NCI-H1436 (cell line): Measurements from ENCODE around the gene RIPK4.
"Not testable (repeated sequence)": the region's sequence is repeated elsewhere in the genome, so short reads cannot be mapped to it uniquely, and the experiment has no call there.

Experiments
- DNase-seq: peaks from one replicate; lab custom pipeline; 2025; lab: John Stamatoyannopoulos, UW

Gene RIPK4

GRCh38 chr21:41737651-41738324 is 29.1 kb downstream of the RIPK4 start:
- no peak for DNase-seq

GRCh38 chr21:41736423-41736822 is 30.4 kb downstream of the RIPK4 start:
- no peak for DNase-seq

- no peak for DNase-seq
Measured at GRCh38 chr21:41733951-41734689, 32.7 kb downstream of the RIPK4 start.

- DNase-seq = no peak
Measured at GRCh38 chr21:41731081-41731480, 35.8 kb downstream of the RIPK4 start.

- DNase-seq = no peak
Measured at GRCh38 chr21:41730367-41730765, 36.5 kb downstream of the RIPK4 start.

- DNase-seq = no peak
Measured at GRCh38 chr21:41729701-41730366, 37.0 kb downstream of the RIPK4 start.

- DNase-seq = no peak
Measured at GRCh38 chr21:41727784-41728763, 38.8 kb downstream of the RIPK4 start.

GRCh38 chr21:41726970-41727783 is 39.7 kb downstream of the RIPK4 start:
- DNase-seq = peak; percentile 41

GRCh38 chr21:41726630-41726969 is 40.3 kb downstream of the RIPK4 start:
- no peak for DNase-seq

GRCh38 chr21:41726058-41726558 is 40.7 kb downstream of the RIPK4 start:
- no peak for DNase-seq

- DNase-seq = no peak
Measured at GRCh38 chr21:41725421-41726031, 41.3 kb downstream of the RIPK4 start.

GRCh38 chr21:41723835-41724234 is 43.0 kb downstream of the RIPK4 start:
- DNase-seq = not testable (repeated sequence)

GRCh38 chr21:41722052-41723018 is 44.5 kb downstream of the RIPK4 start:
- no peak for DNase-seq

- no peak for DNase-seq
Measured at GRCh38 chr21:41720250-41720649, 46.6 kb downstream of the RIPK4 start.

- DNase-seq = no peak
Measured at GRCh38 chr21:41719691-41720090, 47.2 kb downstream of the RIPK4 start.

GRCh38 chr21:41717573-41718330 is 49.1 kb downstream of the RIPK4 start:
- no peak for DNase-seq

GRCh38 chr21:41716751-41717150 is 50.1 kb downstream of the RIPK4 start:
- no peak for DNase-seq

- DNase-seq = no peak
Measured at GRCh38 chr21:41715649-41716281, 51.1 kb downstream of the RIPK4 start.
